ENCODE data around the gene XPA. TPM values are rescaled to one million over a fixed set of nuclear protein-coding genes. Genes with fewer than 3 reads are reported as not detected.

The XPA gene
- total RNA-seq, 1 donor from 2014 or later: 10.2 TPM

GRCh38 chr9:97666907-97667686 is 30.0 kb downstream of the XPA start:
- H3K4me1 Mint-ChIP-seq (ENCODE audit: low read depth): no peaks in the 10 kb centered on the region
- no peak overlapping the region for H3K27ac Mint-ChIP-seq (ENCODE audit: unreplicated experiment)
- no peaks in the 10 kb centered on the region for H3K9me3 Mint-ChIP-seq (ENCODE audit: low read depth)
- TF ChIP-seq, protein P1, sequence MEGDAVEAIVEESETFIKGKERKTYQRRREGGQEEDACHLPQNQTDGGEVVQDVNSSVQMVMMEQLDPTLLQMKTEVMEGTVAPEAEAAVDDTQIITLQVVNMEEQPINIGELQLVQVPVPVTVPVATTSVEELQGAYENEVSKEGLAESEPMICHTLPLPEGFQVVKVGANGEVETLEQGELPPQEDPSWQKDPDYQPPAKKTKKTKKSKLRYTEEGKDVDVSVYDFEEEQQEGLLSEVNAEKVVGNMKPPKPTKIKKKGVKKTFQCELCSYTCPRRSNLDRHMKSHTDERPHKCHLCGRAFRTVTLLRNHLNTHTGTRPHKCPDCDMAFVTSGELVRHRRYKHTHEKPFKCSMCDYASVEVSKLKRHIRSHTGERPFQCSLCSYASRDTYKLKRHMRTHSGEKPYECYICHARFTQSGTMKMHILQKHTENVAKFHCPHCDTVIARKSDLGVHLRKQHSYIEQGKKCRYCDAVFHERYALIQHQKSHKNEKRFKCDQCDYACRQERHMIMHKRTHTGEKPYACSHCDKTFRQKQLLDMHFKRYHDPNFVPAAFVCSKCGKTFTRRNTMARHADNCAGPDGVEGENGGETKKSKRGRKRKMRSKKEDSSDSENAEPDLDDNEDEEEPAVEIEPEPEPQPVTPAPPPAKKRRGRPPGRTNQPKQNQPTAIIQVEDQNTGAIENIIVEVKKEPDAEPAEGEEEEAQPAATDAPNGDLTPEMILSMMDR (IDR thresholded peaks at IDR 0.05): no peak
- no peak overlapping the region for H3K4me3 Mint-ChIP-seq (ENCODE audit: unreplicated experiment)
- no peaks in the 10 kb centered on the region for H3K27me3 Mint-ChIP-seq (ENCODE audit: low read depth)
- H3K36me3 Mint-ChIP-seq (ENCODE audit: low read depth): peaks cover 37% of the 10 kb centered on the region
- no peak for DNase-seq (ENCODE audit: low spot score)

DNA sequence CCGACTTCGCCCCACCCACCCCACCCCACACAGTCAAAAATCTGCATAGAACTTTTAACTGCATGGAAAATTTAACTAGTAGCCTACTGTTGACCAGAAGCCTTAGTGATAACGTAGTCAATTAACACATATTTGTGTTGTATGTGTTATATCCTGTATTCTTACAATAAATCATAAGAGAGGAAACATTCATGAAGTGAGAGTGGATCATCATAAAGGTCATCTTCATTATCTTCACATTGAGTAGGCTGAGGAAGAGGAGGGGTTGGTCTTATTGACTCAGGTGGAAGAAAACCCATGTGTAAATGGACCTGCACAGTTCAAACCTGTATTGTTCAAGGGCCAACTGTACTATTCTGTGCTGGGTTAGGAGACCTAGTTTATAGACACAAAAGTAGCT is 31.4 kb downstream of the XPA start:
- Mint-ChIP-seq H3K27me3 (ENCODE audit: low read depth) (no peaks in the 10 kb centered on the region), H3K4me3 (ENCODE audit: unreplicated experiment) (no peak overlapping the region), H3K4me1 (ENCODE audit: low read depth) (no peaks in the 10 kb centered on the region), H3K36me3 (ENCODE audit: low read depth) (peaks cover 33% of the 10 kb centered on the region), H3K9me3 (ENCODE audit: low read depth) (no peaks in the 10 kb centered on the region), H3K27ac (ENCODE audit: unreplicated experiment) (no peak overlapping the region)
- TF ChIP-seq, protein P1 (IDR thresholded peaks at IDR 0.05): no peak
- no peak for DNase-seq (ENCODE audit: low spot score)

- Mint-ChIP-seq H3K4me3 (ENCODE audit: unreplicated experiment) (no peak overlapping the region), H3K27me3 (ENCODE audit: low read depth) (no peaks in the 10 kb centered on the region), H3K9me3 (ENCODE audit: low read depth) (no peaks in the 10 kb centered on the region), H3K27ac (ENCODE audit: unreplicated experiment) (no peak overlapping the region), H3K4me1 (ENCODE audit: low read depth) (no peaks in the 10 kb centered on the region), H3K36me3 (ENCODE audit: low read depth) (peaks cover 47% of the 10 kb centered on the region)
- DNase-seq (ENCODE audit: low spot score): no peak
- TF ChIP-seq, protein P1 (IDR thresholded peaks at IDR 0.05): no peak
These were observed 36.3 kb downstream of the XPA start for GRCh38 chr9:97660847-97661246.

GRCh38 chr9:97660340-97660739 is 36.8 kb downstream of the XPA start:
- Mint-ChIP-seq H3K36me3 (ENCODE audit: low read depth) (peaks cover 48% of the 10 kb centered on the region), H3K27me3 (ENCODE audit: low read depth) (no peaks in the 10 kb centered on the region), H3K4me1 (ENCODE audit: low read depth) (no peaks in the 10 kb centered on the region), H3K27ac (ENCODE audit: unreplicated experiment) (no peak overlapping the region), H3K9me3 (ENCODE audit: low read depth) (no peaks in the 10 kb centered on the region), H3K4me3 (ENCODE audit: unreplicated experiment) (no peak overlapping the region)
- no peak for DNase-seq (ENCODE audit: low spot score)
- TF ChIP-seq, protein P1 (IDR thresholded peaks at IDR 0.05): no peak

GRCh38 chr9:97659771-97660170 is 37.4 kb downstream of the XPA start:
- H3K4me1 Mint-ChIP-seq (ENCODE audit: low read depth): no peaks in the 10 kb centered on the region
- no peaks in the 10 kb centered on the region for H3K27me3 Mint-ChIP-seq (ENCODE audit: low read depth)
- H3K4me3 Mint-ChIP-seq (ENCODE audit: unreplicated experiment): no peak overlapping the region
- no peaks in the 10 kb centered on the region for H3K9me3 Mint-ChIP-seq (ENCODE audit: low read depth)
- TF ChIP-seq, protein P1 (IDR thresholded peaks at IDR 0.05): no peak
- H3K36me3 Mint-ChIP-seq (ENCODE audit: low read depth): peaks cover 47% of the 10 kb centered on the region
- no peak for DNase-seq (ENCODE audit: low spot score)
- H3K27ac Mint-ChIP-seq (ENCODE audit: unreplicated experiment): no peak overlapping the region

Measured in chondrocyte (in vitro differentiated cells).